ENCODE results near the gene LRRC49.

The LRRC49 gene

DNA sequence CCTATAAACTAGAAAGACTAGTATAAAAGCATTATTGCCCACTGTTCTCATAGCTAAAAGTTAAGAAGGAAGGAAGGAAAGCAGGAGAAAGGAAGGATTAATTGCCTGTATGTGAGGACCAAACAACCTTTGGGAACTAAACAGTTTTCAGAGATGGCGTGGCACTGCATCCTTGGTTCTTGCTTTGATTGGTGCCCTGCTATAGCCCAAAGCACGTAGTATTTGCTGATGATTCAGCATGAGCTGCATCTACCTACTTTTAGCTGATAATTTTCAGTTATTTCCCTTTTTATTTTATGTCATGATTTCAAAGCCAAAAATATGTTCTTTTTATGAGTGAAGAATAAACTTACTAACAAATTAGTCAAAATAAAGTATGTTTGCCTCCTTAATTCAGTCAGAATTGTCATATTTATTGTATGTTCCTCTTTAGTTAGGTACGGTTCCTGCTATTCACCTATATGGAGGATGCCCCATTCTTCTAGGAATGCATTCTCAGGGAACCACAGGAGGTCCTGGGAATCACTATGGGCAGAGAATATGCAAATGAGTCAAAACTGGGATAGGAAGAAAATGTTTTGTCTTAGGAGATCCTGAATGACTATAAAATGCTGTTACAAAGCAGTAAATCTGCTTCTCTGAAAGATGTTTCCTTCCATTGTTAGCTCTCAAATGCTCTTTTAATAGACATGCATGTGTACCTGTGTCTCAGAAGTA is 157.2 kb downstream of the LRRC49 start:
- no peak overlapping the region for H3K27ac ChIP-seq (ENCODE audit: insufficient read depth, low read depth, low read length, poor library complexity, severe bottlenecking)
- H3K4me3 ChIP-seq (ENCODE audit: insufficient read depth, low read depth, low read length) = no peak overlapping the region
- H3K36me3 ChIP-seq (ENCODE audit: control insufficient read depth, insufficient read depth, low read length) = no peaks in the 10 kb centered on the region
- H3K27me3 ChIP-seq (ENCODE audit: control insufficient read depth, insufficient read depth, low read length, poor library complexity, severe bottlenecking) = no peaks in the 10 kb centered on the region
- no peaks in the 10 kb centered on the region for H3K9me3 ChIP-seq (ENCODE audit: control insufficient read depth, low read length)
- WGBS, 2 experiments = 78% methylated on average over 3 of the region's 3 CpGs
- H3K4me1 ChIP-seq (ENCODE audit: control insufficient read depth, insufficient read depth, low read length) = no peaks in the 10 kb centered on the region

DNA sequence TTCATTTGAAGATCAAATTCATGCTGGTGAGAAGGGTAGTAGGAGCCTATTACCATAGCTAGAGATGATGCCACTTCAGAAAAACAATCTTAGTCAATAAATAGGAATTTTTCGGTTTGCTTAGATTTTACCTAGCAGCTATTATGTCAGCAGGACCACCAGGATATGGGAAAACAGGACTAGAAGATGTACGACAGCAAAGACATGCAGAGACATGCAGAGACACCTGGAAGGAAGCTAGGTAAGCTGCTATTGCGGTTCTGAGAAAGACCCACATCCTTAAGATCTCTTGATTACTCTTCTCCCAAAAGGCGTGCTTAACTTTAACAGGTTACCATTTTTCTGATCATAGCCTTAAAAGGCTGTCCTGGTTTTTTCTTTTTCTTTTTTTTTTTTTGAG is 157.8 kb downstream of the LRRC49 start:
- H3K27ac ChIP-seq (ENCODE audit: insufficient read depth, low read depth, low read length, poor library complexity, severe bottlenecking) = no peak overlapping the region
- no peak overlapping the region for H3K4me3 ChIP-seq (ENCODE audit: insufficient read depth, low read depth, low read length)
- H3K27me3 ChIP-seq (ENCODE audit: control insufficient read depth, insufficient read depth, low read length, poor library complexity, severe bottlenecking) = no peaks in the 10 kb centered on the region
- no peaks in the 10 kb centered on the region for H3K9me3 ChIP-seq (ENCODE audit: control insufficient read depth, low read length)
- 69 to 71% methylated on average over 4 of the region's 4 CpGs for WGBS, 2 experiments
- no peaks in the 10 kb centered on the region for H3K4me1 ChIP-seq (ENCODE audit: control insufficient read depth, insufficient read depth, low read length)
- no peaks in the 10 kb centered on the region for H3K36me3 ChIP-seq (ENCODE audit: control insufficient read depth, insufficient read depth, low read length)

DNA sequence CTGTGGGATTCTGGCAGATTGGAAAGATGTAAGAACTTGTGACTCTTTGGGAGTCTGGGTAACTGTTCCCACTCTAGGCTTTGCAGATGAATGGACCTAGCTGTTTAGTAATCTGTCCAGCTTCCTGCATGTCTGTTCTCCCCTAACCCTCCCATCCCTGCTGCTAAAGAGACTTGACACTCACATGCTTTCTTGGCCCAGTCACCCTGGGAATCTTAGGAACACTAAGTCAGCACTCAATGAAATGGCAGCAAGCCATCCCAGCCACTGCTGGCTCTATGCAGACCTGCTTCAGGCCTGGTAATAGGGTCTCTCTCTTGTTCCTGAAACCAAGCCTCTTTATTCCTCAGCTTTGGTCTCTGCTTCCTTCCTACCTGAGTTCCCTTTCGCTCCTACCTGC is 158.9 kb downstream of the LRRC49 start:
- 92 to 94% methylated on average over 1 of the region's 1 CpG for WGBS, 2 experiments
- H3K4me1 ChIP-seq (ENCODE audit: control insufficient read depth, insufficient read depth, low read length) = no peaks in the 10 kb centered on the region
- no peaks in the 10 kb centered on the region for H3K27me3 ChIP-seq (ENCODE audit: control insufficient read depth, insufficient read depth, low read length, poor library complexity, severe bottlenecking)
- H3K36me3 ChIP-seq (ENCODE audit: control insufficient read depth, insufficient read depth, low read length) = no peaks in the 10 kb centered on the region
- H3K27ac ChIP-seq (ENCODE audit: insufficient read depth, low read depth, low read length, poor library complexity, severe bottlenecking) = no peak overlapping the region
- no peaks in the 10 kb centered on the region for H3K9me3 ChIP-seq (ENCODE audit: control insufficient read depth, low read length)
- H3K4me3 ChIP-seq (ENCODE audit: insufficient read depth, low read depth, low read length) = no peak overlapping the region

- Histone ChIP-seq H3K9me3 (ENCODE audit: control insufficient read depth, low read length) (no peaks in the 10 kb centered on the region), H3K36me3 (ENCODE audit: control insufficient read depth, insufficient read depth, low read length) (no peaks in the 10 kb centered on the region), H3K27me3 (ENCODE audit: control insufficient read depth, insufficient read depth, low read length, poor library complexity, severe bottlenecking) (no peaks in the 10 kb centered on the region), H3K4me3 (ENCODE audit: insufficient read depth, low read depth, low read length) (no peak overlapping the region), H3K27ac (ENCODE audit: insufficient read depth, low read depth, low read length, poor library complexity, severe bottlenecking) (no peak overlapping the region), H3K4me1 (ENCODE audit: control insufficient read depth, insufficient read depth, low read length) (no peaks in the 10 kb centered on the region)
- 96 to 99% methylated on average over 1 to 2 of the region's 2 CpGs for WGBS, 2 experiments
Observed at GRCh38 chr15:71052356-71052755, 159.7 kb downstream of the LRRC49 start.

GRCh38 chr15:71054286-71054952 is 161.8 kb downstream of the LRRC49 start:
- Histone ChIP-seq H3K27me3 (ENCODE audit: control insufficient read depth, insufficient read depth, low read length, poor library complexity, severe bottlenecking) (no peaks in the 10 kb centered on the region), H3K4me1 (ENCODE audit: control insufficient read depth, insufficient read depth, low read length) (no peaks in the 10 kb centered on the region), H3K9me3 (ENCODE audit: control insufficient read depth, low read length) (no peaks in the 10 kb centered on the region), H3K36me3 (ENCODE audit: control insufficient read depth, insufficient read depth, low read length) (no peaks in the 10 kb centered on the region), H3K4me3 (ENCODE audit: insufficient read depth, low read depth, low read length) (no peak overlapping the region), H3K27ac (ENCODE audit: insufficient read depth, low read depth, low read length, poor library complexity, severe bottlenecking) (no peak overlapping the region)
- 83 to 95% methylated on average over 2 of the region's 2 CpGs for WGBS, 2 experiments

DNA sequence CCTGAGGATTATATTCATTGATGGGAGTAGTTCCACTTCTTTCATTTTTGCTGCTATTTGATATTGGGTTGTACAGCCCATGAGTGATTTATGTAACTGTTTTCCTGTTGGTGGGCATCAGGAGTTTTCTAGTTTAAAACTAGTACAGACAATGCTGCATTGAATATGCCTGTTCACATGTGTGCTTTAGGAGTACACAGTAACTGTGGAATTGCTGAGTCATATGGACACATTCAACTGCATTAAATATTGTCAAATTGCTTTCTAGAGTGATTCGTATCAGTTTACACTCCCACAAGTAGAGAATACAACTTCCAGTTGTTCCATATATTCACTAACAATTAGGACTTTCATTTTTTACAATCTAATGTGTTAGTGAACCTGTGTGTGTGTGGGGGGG is 162.8 kb downstream of the LRRC49 start:
- WGBS, 2 experiments = 93 to 100% methylated on average over 1 of the region's 1 CpG
- Histone ChIP-seq H3K27me3 (ENCODE audit: control insufficient read depth, insufficient read depth, low read length, poor library complexity, severe bottlenecking) (no peaks in the 10 kb centered on the region), H3K4me3 (ENCODE audit: insufficient read depth, low read depth, low read length) (no peak overlapping the region), H3K4me1 (ENCODE audit: control insufficient read depth, insufficient read depth, low read length) (no peaks in the 10 kb centered on the region), H3K36me3 (ENCODE audit: control insufficient read depth, insufficient read depth, low read length) (no peaks in the 10 kb centered on the region), H3K27ac (ENCODE audit: insufficient read depth, low read depth, low read length, poor library complexity, severe bottlenecking) (no peak overlapping the region), H3K9me3 (ENCODE audit: control insufficient read depth, low read length) (no peaks in the 10 kb centered on the region)

GRCh38 chr15:71056111-71056510 is 163.5 kb downstream of the LRRC49 start:
- Histone ChIP-seq H3K4me1 (ENCODE audit: control insufficient read depth, insufficient read depth, low read length) (no peaks in the 10 kb centered on the region), H3K36me3 (ENCODE audit: control insufficient read depth, insufficient read depth, low read length) (no peaks in the 10 kb centered on the region), H3K9me3 (ENCODE audit: control insufficient read depth, low read length) (no peaks in the 10 kb centered on the region), H3K27ac (ENCODE audit: insufficient read depth, low read depth, low read length, poor library complexity, severe bottlenecking) (no peak overlapping the region), H3K4me3 (ENCODE audit: insufficient read depth, low read depth, low read length) (no peak overlapping the region), H3K27me3 (ENCODE audit: control insufficient read depth, insufficient read depth, low read length, poor library complexity, severe bottlenecking) (no peaks in the 10 kb centered on the region)

DNA sequence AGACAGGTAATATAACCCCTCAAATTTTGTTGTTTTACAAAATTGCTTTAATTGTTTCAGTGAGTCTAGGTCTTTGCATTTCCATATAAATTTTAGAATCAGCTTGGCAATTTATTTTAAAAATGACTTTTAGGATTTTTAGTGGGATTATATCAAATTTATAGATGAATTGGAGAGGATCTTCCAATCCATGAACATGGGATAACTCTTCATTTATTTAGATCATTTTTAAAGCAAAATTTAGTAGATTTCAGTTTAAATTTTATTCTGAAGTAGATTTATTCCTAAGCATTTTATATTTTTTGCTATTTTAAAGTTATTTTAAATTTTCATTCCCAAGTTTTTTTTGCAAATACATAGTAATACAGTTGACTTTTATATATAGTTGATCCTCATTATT is 164.5 kb downstream of the LRRC49 start:
- H3K36me3 ChIP-seq (ENCODE audit: control insufficient read depth, insufficient read depth, low read length) = no peaks in the 10 kb centered on the region
- H3K27me3 ChIP-seq (ENCODE audit: control insufficient read depth, insufficient read depth, low read length, poor library complexity, severe bottlenecking) = no peaks in the 10 kb centered on the region
- no peaks in the 10 kb centered on the region for H3K4me1 ChIP-seq (ENCODE audit: control insufficient read depth, insufficient read depth, low read length)
- no peak overlapping the region for H3K27ac ChIP-seq (ENCODE audit: insufficient read depth, low read depth, low read length, poor library complexity, severe bottlenecking)
- no peak overlapping the region for H3K4me3 ChIP-seq (ENCODE audit: insufficient read depth, low read depth, low read length)
- H3K9me3 ChIP-seq (ENCODE audit: control insufficient read depth, low read length) = no peaks in the 10 kb centered on the region

DNA sequence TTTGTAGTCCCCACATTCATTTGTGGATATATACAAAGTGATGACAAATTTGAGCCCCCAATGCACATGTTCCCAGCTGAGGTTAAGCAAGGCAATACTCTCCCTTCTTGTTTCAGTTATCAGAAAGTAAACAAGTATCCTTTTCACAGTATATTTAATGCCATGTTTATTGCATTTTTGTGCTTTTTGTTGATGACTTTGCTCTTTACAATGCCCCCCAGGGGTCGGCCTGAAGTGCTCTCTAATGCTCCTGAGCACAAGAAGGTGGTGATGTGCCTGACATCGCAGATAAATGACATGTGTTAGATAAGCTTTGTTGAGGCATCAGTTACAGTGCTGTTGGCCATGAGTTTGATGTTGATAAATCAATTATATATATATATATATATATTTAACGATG is 165.0 kb downstream of the LRRC49 start:
- no peak overlapping the region for H3K4me3 ChIP-seq (ENCODE audit: insufficient read depth, low read depth, low read length)

DNA sequence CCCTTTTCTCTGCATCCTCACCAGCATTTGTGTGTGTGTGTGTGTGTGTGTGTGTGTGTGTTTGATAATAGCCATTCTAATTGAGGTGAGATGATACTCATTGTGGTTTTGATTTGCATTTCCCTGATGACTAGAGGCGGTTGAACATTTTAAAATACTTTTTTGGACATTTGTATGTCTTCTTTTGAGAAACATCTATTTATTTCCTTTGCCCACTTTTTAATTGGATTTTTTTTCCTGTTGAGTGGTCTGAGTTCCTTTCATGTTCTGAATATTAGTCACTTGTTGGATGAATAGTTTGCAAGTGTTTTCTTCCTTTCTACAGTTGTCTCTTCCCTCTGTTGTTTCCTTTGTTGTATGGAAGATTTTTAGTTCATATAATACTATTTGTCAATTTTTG is 168.4 kb downstream of the LRRC49 start:
- H3K4me1 ChIP-seq (ENCODE audit: control insufficient read depth, insufficient read depth, low read length) = no peaks in the 10 kb centered on the region
- no peaks in the 10 kb centered on the region for H3K36me3 ChIP-seq (ENCODE audit: control insufficient read depth, insufficient read depth, low read length)
- 100% methylated on average over 1 of the region's 1 CpG; no CpG with 5 or more reads in 1 of the 2 experiments for WGBS, 2 experiments
- H3K4me3 ChIP-seq (ENCODE audit: insufficient read depth, low read depth, low read length) = no peak overlapping the region
- no peak overlapping the region for H3K27ac ChIP-seq (ENCODE audit: insufficient read depth, low read depth, low read length, poor library complexity, severe bottlenecking)
- H3K27me3 ChIP-seq (ENCODE audit: control insufficient read depth, insufficient read depth, low read length, poor library complexity, severe bottlenecking) = no peaks in the 10 kb centered on the region
- H3K9me3 ChIP-seq (ENCODE audit: control insufficient read depth, low read length) = no peaks in the 10 kb centered on the region

More for the DNA sequence above, 165.0 kb downstream of the LRRC49 start:
- no peak overlapping the region for H3K27ac ChIP-seq (ENCODE audit: insufficient read depth, low read depth, low read length, poor library complexity, severe bottlenecking)
- H3K4me1 ChIP-seq (ENCODE audit: control insufficient read depth, insufficient read depth, low read length) = no peaks in the 10 kb centered on the region
- no peaks in the 10 kb centered on the region for H3K36me3 ChIP-seq (ENCODE audit: control insufficient read depth, insufficient read depth, low read length)
- no peaks in the 10 kb centered on the region for H3K9me3 ChIP-seq (ENCODE audit: control insufficient read depth, low read length)
- H3K27me3 ChIP-seq (ENCODE audit: control insufficient read depth, insufficient read depth, low read length, poor library complexity, severe bottlenecking) = no peaks in the 10 kb centered on the region
- 88 to 98% methylated on average over 2 of the region's 3 CpGs for WGBS, 2 experiments

Measured in ectodermal cell (in vitro differentiated cells).